BLaER1 treated with 17β-estradiol and CSF1 and Interleukin-3, amounts not matched to agents 10 nM and 100 nM (cell line): ENCODE measurements around the gene SLC1A1.

Experiments used
- H3K27ac ChIP-seq, 11 experiments: shearing (Covaris generic); formaldehyde crosslinking; 2 replicates each; pipeline ENCODE4 v1.8.1; 2022
- H3K27me3 ChIP-seq, 11 experiments: shearing (Covaris generic); formaldehyde crosslinking; 2 replicates each; pipeline ENCODE4 v1.8.1; 2022
- H3K36me3 ChIP-seq, 11 experiments: shearing (Covaris generic); formaldehyde crosslinking; 2 replicates each; pipeline ENCODE4 v1.8.1; 2022
- H3K4me1 ChIP-seq, 10 experiments: shearing (Covaris generic); formaldehyde crosslinking; 2 replicates each; pipeline ENCODE4 v1.8.1; 2022
- H3K4me2 ChIP-seq, 11 experiments: shearing (Covaris generic); formaldehyde crosslinking; 2 replicates each; pipeline ENCODE4 v1.8.1; 2022
- H3K4me3 ChIP-seq, 10 experiments: shearing (Covaris generic); formaldehyde crosslinking; 2 replicates each; pipeline ENCODE4 v1.8.1; 2022
- H3K9ac ChIP-seq, 11 experiments: shearing (Covaris generic); formaldehyde crosslinking; 2 replicates each; pipeline ENCODE4 v1.8.1; 2022
- H3K9me3 ChIP-seq, 11 experiments: shearing (Covaris generic); formaldehyde crosslinking; replicated peaks in 1 of 11; 2 replicates each; pipeline ENCODE4 v1.8.1; 2022
- H4K20me1 ChIP-seq, 11 experiments: shearing (Covaris generic); formaldehyde crosslinking; 2 replicates each; pipeline ENCODE4 v1.8.1; 2022
- Cebpa-rat ChIP-seq, 11 experiments: shearing (Covaris generic); IDR thresholded peaks; 2 replicates each; pipeline ENCODE4 v1.8.1; 2022

The SLC1A1 gene

DNA sequence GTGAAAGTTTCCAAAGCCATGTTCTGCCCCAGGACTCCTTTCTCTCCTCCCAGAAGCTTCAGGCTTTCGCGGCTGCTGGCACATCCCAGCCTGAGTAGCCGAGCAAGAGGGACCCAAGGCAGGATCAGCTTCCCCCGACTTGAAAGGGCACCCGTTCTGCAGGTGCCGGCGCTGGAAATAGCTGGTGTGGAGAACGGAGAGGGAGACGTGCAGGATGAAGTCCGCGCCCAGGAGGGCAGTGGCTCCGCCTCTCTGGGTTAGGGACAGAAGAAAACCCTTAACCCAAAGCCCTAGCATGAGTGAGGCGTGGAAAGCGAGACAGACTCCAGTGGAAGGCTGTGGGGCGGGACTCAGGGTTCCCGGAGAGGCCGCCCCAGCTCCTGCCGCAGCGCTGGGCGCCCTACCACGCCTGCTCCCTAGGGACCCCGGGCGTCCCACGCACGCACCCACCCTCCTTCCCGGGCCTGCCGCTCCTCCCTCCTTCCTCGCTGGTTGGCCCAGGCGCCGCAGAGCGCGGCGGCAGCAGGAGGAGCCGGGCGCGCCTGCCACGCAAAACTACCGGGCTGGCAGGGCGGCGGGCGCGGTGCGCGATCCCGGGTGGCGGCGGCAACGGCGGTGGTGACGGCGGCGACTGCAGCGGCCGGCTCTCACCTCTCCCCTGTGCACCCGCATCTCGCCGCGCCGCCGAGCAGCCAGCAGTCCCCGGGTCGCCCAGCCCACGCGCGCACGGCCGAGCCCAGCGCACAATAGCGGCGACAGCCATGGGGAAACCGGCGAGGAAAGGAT, at the start of gene SLC1A1:
TSS of gene SLC1A1 (plus strand) at position 550 of the 786 bp plus-strand sequence. CDS start at position 762, 212 bp downstream.
- H3K4me3 ChIP-seq: peak within 1 kb of the TSS; percentile 54 to 75 (median 65)
- peak within 1 kb of the TSS; percentile 79 to 91 (median 86) for H3K4me2 ChIP-seq
- H3K27me3 ChIP-seq: peaks cover 5 to 32% (median 27%) of the 10 kb centered on the region in 11 experiments; a peak in 21 of 22 replicates
- no peak for TF ChIP-seq Cebpa-rat (IDR thresholded peaks at IDR 0.05)
- H4K20me1 ChIP-seq: no peaks in the 10 kb centered on the region
- H3K27ac ChIP-seq: peak within 1 kb of the TSS in 4 of 11 experiments; percentile 7 to 57 (median 28); a peak in 5 of 22 replicates
- H3K4me1 ChIP-seq: peaks cover 0 to 27% (median 7%) of the 10 kb centered on the region in 10 experiments; a peak in 10 of 20 replicates
- H3K36me3 ChIP-seq: no peaks in the 10 kb centered on the region
- peaks cover 0 to 21% (median 8%) of the 10 kb centered on the region in 11 experiments; a peak in 13 of 22 replicates for H3K9me3 ChIP-seq
- H3K9ac ChIP-seq: peak within 1 kb of the TSS; percentile 15 to 78 (median 54); a peak in 21 of 22 replicates

DNA sequence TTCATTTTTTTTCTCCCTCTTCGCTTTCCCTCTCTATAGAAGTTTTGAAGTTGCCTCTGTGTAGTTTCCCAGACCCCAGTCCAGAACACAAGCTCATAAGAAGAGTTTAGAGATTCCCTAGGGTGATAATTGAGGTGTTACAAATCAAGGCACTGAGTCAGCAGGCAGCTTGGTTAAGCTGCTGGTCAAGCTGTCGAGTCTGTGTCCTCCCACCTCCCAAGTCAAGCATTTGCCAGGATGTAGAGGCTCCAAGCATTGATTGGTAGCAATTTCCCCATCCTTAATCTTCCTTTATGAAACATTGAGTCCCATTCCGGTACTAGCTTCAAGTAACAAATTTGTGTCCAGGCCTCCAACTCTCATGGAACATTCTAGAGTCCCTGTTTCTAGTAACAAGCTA, 47.5 kb upstream of the SLC1A1 start:
- Histone ChIP-seq H4K20me1 (no peaks in the 10 kb centered on the region), H3K36me3 (no peaks in the 10 kb centered on the region), H3K27ac (peak overlapping the region in 3 of 11 experiments; percentile 7 to 83 (median 76); a peak in 4 of 22 replicates), H3K4me1 (peaks cover 0 to 54% (median 0%) of the 10 kb centered on the region in 10 experiments; a peak in 5 of 20 replicates), H3K9me3 (peaks cover 3 to 29% (median 8%) of the 10 kb centered on the region in 11 experiments; a peak in 15 of 22 replicates), H3K4me3 (no peak overlapping the region), H3K9ac (peak overlapping the region in 2 of 11 experiments; percentile 35 to 36; a peak in 2 of 22 replicates), H3K4me2 (peak overlapping the region in 2 of 11 experiments; percentile 53 to 68; a peak in 4 of 22 replicates), H3K27me3 (no peaks in the 10 kb centered on the region)
- TF ChIP-seq Cebpa-rat (IDR thresholded peaks at IDR 0.05): no peak

- peak overlapping the region in 2 of 11 experiments; percentile 36 to 66; a peak in 3 of 22 replicates for H3K9ac ChIP-seq
- H3K27me3 ChIP-seq: no peaks in the 10 kb centered on the region
- no peaks in the 10 kb centered on the region for H3K36me3 ChIP-seq
- no peak for TF ChIP-seq Cebpa-rat (IDR thresholded peaks at IDR 0.05)
- H3K9me3 ChIP-seq: peaks cover 3 to 28% (median 9%) of the 10 kb centered on the region in 11 experiments; a peak in 15 of 22 replicates
- H3K4me3 ChIP-seq: no peak overlapping the region
- peak overlapping the region in 3 of 11 experiments; percentile 13 to 83 (median 76); a peak in 4 of 22 replicates for H3K27ac ChIP-seq
- H3K4me2 ChIP-seq: peak overlapping the region in 2 of 11 experiments; percentile 53 to 68; a peak in 4 of 22 replicates
- peaks cover 0 to 58% (median 0%) of the 10 kb centered on the region in 10 experiments; a peak in 5 of 20 replicates for H3K4me1 ChIP-seq
- no peaks in the 10 kb centered on the region for H4K20me1 ChIP-seq
Observed at GRCh38 chr9:4443439-4443838, 46.8 kb upstream of the SLC1A1 start.

DNA sequence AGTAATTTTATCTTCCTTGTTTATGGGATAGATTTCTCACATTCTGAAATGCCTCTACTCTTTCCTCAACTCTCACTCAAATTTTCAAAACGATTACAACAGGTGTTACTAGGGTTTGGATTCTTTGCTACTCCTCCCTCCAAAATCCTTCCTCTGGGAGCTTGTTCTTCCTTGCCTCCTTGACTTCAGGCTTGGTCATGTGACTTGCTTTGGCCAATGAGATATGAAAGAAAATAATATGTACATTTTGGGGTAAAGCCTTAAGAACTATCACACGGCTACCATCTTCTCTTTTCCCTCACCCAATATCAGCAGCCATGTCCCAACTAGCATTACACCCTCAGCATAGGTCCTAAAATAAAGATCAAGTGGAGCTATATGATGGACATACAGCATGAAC, 28.8 kb upstream of the SLC1A1 start:
- H3K36me3 ChIP-seq: no peaks in the 10 kb centered on the region
- H3K4me2 ChIP-seq: no peak overlapping the region
- no peak overlapping the region for H3K9ac ChIP-seq
- no peaks in the 10 kb centered on the region for H4K20me1 ChIP-seq
- TF ChIP-seq Cebpa-rat (IDR thresholded peaks at IDR 0.05): no peak
- no peak overlapping the region for H3K27ac ChIP-seq
- peaks cover 0 to 13% (median 4%) of the 10 kb centered on the region in 11 experiments; a peak in 12 of 22 replicates for H3K9me3 ChIP-seq
- H3K4me1 ChIP-seq: peaks cover 10 to 55% (median 17%) of the 10 kb centered on the region in 10 experiments; a peak in 19 of 20 replicates
- no peaks in the 10 kb centered on the region for H3K27me3 ChIP-seq
- no peak overlapping the region for H3K4me3 ChIP-seq

DNA sequence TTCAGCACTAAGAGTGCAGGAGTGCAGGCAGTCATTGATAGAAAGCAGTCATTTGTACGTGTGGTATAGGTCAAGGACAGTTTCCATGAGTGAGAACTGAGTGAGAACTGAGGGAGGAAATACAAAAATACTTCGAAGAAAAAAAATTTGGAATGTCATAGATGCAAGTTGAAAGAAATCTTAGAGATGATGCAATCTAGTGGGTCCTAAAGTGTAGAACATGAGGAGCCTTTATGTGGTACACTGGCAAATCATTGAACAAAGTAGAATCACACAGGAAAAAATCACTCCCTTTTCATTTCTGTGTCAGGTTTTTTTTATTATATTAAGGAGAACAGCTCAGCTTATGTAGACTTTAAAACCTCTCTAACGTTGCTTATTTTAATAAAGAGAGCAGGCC, 26.4 kb upstream of the SLC1A1 start:
- H3K4me2 ChIP-seq: peak overlapping the region in 5 of 11 experiments; percentile 1 to 62 (median 49); a peak in 7 of 22 replicates
- H4K20me1 ChIP-seq: no peaks in the 10 kb centered on the region
- no peak for TF ChIP-seq Cebpa-rat (IDR thresholded peaks at IDR 0.05)
- peak overlapping the region in 2 of 11 experiments; percentile 80 to 85; a peak in 3 of 22 replicates for H3K9ac ChIP-seq
- no peaks in the 10 kb centered on the region for H3K27me3 ChIP-seq
- peak overlapping the region in 5 of 11 experiments; percentile 58 to 96 (median 78); a peak in 10 of 22 replicates for H3K27ac ChIP-seq
- H3K36me3 ChIP-seq: no peaks in the 10 kb centered on the region
- H3K4me3 ChIP-seq: no peak overlapping the region
- peaks cover 0 to 36% (median 13%) of the 10 kb centered on the region in 11 experiments; a peak in 17 of 22 replicates for H3K9me3 ChIP-seq
- H3K4me1 ChIP-seq: peaks cover 10 to 50% (median 17%) of the 10 kb centered on the region in 10 experiments; a peak in 19 of 20 replicates

DNA sequence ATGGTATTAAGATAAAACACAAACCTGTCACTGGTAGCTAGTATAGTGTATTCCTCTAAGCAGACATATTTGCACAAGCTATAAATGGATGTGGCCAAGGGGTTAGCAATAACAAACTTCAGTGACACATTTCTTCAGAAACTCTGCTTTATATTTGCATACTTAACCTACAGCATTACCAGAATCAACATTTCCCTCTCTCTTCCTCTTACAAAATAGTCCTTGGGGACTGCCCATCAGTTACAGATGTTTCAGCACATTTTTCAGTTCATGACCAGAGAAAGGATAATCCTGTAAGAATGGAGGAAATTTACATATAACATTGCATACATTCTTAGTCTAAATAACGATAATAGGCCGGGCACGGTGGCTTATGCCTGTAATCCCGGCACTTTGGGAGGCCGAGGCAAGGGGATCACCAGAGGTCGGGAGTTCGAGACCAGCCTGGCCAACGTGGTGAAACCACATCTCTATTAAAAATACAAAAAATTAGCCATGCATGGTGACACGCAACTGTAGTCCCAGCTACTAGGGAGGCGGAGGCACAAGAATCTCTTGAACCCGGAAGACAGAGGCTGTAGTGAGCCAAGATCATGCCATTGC, 25.3 kb upstream of the SLC1A1 start:
- peak overlapping the region in 3 of 11 experiments; percentile 54 to 85 (median 80); a peak in 6 of 22 replicates for H3K9ac ChIP-seq
- H3K36me3 ChIP-seq: no peaks in the 10 kb centered on the region
- no peak overlapping the region for H3K4me3 ChIP-seq
- H4K20me1 ChIP-seq: no peaks in the 10 kb centered on the region
- peak in 2 of 11 experiments; percentile 23 to 39; a peak in 1 of 22 replicates for TF ChIP-seq Cebpa-rat (IDR thresholded peaks at IDR 0.05)
- peak overlapping the region; percentile 18 to 96 (median 59); a peak in 19 of 22 replicates for H3K27ac ChIP-seq
- H3K4me2 ChIP-seq: peak overlapping the region; percentile 5 to 62 (median 42); a peak in 19 of 22 replicates
- no peaks in the 10 kb centered on the region for H3K27me3 ChIP-seq
- peaks cover 10 to 41% (median 17%) of the 10 kb centered on the region in 10 experiments; a peak in 19 of 20 replicates for H3K4me1 ChIP-seq
- H3K9me3 ChIP-seq: peaks cover 0 to 36% (median 13%) of the 10 kb centered on the region in 11 experiments; a peak in 16 of 22 replicates

GRCh38 chr9:4465910-4466309, 24.4 kb upstream of the SLC1A1 start:
- Histone ChIP-seq H3K4me3 (no peak overlapping the region), H3K4me1 (peaks cover 10 to 41% (median 17%) of the 10 kb centered on the region in 10 experiments; a peak in 19 of 20 replicates), H3K9me3 (peaks cover 0 to 36% (median 13%) of the 10 kb centered on the region in 11 experiments; a peak in 16 of 22 replicates), H4K20me1 (no peaks in the 10 kb centered on the region), H3K36me3 (no peaks in the 10 kb centered on the region), H3K4me2 (peak overlapping the region in 2 of 11 experiments; percentile 40 to 62; a peak in 1 of 22 replicates), H3K27ac (peak overlapping the region in 8 of 11 experiments; percentile 12 to 96 (median 64); a peak in 6 of 22 replicates), H3K9ac (peak overlapping the region in 1 of 11 experiments; percentile 77; a peak in 1 of 22 replicates), H3K27me3 (no peaks in the 10 kb centered on the region)
- no peak for TF ChIP-seq Cebpa-rat (IDR thresholded peaks at IDR 0.05)

- Histone ChIP-seq H3K27ac (no peak overlapping the region), H3K36me3 (no peaks in the 10 kb centered on the region), H3K4me3 (no peak overlapping the region), H3K9ac (no peak overlapping the region), H3K4me2 (no peak overlapping the region), H3K9me3 (peaks cover 0 to 9% (median 0%) of the 10 kb centered on the region in 11 experiments; a peak in 5 of 22 replicates), H4K20me1 (no peaks in the 10 kb centered on the region), H3K27me3 (no peaks in the 10 kb centered on the region), H3K4me1 (no peaks in the 10 kb centered on the region)
- TF ChIP-seq Cebpa-rat (IDR thresholded peaks at IDR 0.05): no peak
Observed at GRCh38 chr9:4475301-4475700, 15.0 kb upstream of the SLC1A1 start.
